Measurements from ENCODE around the gene USP37.

GRCh38 chr2:218568190-218569037 is at the start of gene USP37, which contains the start of gene CNOT9:
- TF ChIP-seq, protein P1, sequence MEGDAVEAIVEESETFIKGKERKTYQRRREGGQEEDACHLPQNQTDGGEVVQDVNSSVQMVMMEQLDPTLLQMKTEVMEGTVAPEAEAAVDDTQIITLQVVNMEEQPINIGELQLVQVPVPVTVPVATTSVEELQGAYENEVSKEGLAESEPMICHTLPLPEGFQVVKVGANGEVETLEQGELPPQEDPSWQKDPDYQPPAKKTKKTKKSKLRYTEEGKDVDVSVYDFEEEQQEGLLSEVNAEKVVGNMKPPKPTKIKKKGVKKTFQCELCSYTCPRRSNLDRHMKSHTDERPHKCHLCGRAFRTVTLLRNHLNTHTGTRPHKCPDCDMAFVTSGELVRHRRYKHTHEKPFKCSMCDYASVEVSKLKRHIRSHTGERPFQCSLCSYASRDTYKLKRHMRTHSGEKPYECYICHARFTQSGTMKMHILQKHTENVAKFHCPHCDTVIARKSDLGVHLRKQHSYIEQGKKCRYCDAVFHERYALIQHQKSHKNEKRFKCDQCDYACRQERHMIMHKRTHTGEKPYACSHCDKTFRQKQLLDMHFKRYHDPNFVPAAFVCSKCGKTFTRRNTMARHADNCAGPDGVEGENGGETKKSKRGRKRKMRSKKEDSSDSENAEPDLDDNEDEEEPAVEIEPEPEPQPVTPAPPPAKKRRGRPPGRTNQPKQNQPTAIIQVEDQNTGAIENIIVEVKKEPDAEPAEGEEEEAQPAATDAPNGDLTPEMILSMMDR (IDR thresholded peaks at IDR 0.05 in 2 of 3, conservative IDR thresholded peaks at IDR 0.05 in 1 of 3; ENCODE audit: borderline replicate concordance in 1 of 3, insufficient read depth in 1 of 3, low read depth in 2 of 3, low read length in 2 of 3): no peak
- TF ChIP-seq, protein P2, sequence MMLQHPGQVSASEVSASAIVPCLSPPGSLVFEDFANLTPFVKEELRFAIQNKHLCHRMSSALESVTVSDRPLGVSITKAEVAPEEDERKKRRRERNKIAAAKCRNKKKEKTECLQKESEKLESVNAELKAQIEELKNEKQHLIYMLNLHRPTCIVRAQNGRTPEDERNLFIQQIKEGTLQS (IDR thresholded peaks at IDR 0.05): no peak
- peak; percentile 100 for TF ChIP-seq EGR1 (IDR thresholded peaks at IDR 0.05; ENCODE audit: low read depth)
- TF ChIP-seq POLR2AphosphoS5 (IDR thresholded peaks at IDR 0.05; ENCODE audit: low read depth, low read length): peak; percentile 84
- no peak for TF ChIP-seq JUND (IDR thresholded peaks at IDR 0.05)
- TF ChIP-seq POLR2A (IDR thresholded peaks at IDR 0.05; ENCODE audit: borderline replicate concordance, extremely low read depth, insufficient read depth, insufficient read length): peak; percentile 58
- no peak for TF ChIP-seq EZH2 (IDR thresholded peaks at IDR 0.05)
- no peak for TF ChIP-seq YY1 (IDR thresholded peaks at IDR 0.05; ENCODE audit: extremely low read depth, insufficient replicate concordance, low read depth, low read length)
- TF ChIP-seq EZH2phosphoT487 (IDR thresholded peaks at IDR 0.05; ENCODE audit: borderline replicate concordance): no peak
- TF ChIP-seq TCF7L2 (IDR thresholded peaks at IDR 0.05; ENCODE audit: borderline replicate concordance, extremely low read depth, insufficient read depth, insufficient read length): peak; percentile 4
- TF ChIP-seq ZFX (IDR thresholded peaks at IDR 0.05): no peak

All from HCT116 (cell line).